ENCODE data around the gene PRSS56. TPM values are rescaled to one million over a fixed set of nuclear protein-coding genes. Genes with fewer than 3 reads are reported as not detected.

Gene PRSS56
- total and polyA plus RNA-seq, 2 of the 8 experiments (the other 6 are each of a cell fraction or from before 2014, with no cell fraction given) = 0.03 TPM; not detected in 1

DNA sequence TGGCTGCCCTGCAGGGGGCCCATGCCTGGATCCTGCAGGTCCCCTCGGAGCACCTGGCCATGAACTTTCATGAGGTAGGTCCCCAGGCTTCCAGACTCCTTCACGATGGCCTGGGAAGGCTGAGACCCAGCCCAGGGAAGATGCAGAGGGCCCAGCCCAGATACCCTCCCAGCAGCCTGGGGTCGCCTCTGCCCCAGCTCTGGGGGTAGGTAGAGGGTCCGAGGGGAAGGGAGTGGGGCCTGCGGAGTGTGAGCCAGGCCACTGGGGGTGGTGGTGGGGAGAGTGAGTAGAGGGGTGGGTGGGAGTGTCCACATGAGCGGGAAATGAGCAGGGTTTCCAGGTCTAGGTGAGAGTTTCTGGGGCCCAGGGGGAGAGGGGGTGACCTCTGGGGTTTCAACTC, 4.6 kb downstream of the PRSS56 start (continued):
- TF ChIP-seq, protein P1, sequence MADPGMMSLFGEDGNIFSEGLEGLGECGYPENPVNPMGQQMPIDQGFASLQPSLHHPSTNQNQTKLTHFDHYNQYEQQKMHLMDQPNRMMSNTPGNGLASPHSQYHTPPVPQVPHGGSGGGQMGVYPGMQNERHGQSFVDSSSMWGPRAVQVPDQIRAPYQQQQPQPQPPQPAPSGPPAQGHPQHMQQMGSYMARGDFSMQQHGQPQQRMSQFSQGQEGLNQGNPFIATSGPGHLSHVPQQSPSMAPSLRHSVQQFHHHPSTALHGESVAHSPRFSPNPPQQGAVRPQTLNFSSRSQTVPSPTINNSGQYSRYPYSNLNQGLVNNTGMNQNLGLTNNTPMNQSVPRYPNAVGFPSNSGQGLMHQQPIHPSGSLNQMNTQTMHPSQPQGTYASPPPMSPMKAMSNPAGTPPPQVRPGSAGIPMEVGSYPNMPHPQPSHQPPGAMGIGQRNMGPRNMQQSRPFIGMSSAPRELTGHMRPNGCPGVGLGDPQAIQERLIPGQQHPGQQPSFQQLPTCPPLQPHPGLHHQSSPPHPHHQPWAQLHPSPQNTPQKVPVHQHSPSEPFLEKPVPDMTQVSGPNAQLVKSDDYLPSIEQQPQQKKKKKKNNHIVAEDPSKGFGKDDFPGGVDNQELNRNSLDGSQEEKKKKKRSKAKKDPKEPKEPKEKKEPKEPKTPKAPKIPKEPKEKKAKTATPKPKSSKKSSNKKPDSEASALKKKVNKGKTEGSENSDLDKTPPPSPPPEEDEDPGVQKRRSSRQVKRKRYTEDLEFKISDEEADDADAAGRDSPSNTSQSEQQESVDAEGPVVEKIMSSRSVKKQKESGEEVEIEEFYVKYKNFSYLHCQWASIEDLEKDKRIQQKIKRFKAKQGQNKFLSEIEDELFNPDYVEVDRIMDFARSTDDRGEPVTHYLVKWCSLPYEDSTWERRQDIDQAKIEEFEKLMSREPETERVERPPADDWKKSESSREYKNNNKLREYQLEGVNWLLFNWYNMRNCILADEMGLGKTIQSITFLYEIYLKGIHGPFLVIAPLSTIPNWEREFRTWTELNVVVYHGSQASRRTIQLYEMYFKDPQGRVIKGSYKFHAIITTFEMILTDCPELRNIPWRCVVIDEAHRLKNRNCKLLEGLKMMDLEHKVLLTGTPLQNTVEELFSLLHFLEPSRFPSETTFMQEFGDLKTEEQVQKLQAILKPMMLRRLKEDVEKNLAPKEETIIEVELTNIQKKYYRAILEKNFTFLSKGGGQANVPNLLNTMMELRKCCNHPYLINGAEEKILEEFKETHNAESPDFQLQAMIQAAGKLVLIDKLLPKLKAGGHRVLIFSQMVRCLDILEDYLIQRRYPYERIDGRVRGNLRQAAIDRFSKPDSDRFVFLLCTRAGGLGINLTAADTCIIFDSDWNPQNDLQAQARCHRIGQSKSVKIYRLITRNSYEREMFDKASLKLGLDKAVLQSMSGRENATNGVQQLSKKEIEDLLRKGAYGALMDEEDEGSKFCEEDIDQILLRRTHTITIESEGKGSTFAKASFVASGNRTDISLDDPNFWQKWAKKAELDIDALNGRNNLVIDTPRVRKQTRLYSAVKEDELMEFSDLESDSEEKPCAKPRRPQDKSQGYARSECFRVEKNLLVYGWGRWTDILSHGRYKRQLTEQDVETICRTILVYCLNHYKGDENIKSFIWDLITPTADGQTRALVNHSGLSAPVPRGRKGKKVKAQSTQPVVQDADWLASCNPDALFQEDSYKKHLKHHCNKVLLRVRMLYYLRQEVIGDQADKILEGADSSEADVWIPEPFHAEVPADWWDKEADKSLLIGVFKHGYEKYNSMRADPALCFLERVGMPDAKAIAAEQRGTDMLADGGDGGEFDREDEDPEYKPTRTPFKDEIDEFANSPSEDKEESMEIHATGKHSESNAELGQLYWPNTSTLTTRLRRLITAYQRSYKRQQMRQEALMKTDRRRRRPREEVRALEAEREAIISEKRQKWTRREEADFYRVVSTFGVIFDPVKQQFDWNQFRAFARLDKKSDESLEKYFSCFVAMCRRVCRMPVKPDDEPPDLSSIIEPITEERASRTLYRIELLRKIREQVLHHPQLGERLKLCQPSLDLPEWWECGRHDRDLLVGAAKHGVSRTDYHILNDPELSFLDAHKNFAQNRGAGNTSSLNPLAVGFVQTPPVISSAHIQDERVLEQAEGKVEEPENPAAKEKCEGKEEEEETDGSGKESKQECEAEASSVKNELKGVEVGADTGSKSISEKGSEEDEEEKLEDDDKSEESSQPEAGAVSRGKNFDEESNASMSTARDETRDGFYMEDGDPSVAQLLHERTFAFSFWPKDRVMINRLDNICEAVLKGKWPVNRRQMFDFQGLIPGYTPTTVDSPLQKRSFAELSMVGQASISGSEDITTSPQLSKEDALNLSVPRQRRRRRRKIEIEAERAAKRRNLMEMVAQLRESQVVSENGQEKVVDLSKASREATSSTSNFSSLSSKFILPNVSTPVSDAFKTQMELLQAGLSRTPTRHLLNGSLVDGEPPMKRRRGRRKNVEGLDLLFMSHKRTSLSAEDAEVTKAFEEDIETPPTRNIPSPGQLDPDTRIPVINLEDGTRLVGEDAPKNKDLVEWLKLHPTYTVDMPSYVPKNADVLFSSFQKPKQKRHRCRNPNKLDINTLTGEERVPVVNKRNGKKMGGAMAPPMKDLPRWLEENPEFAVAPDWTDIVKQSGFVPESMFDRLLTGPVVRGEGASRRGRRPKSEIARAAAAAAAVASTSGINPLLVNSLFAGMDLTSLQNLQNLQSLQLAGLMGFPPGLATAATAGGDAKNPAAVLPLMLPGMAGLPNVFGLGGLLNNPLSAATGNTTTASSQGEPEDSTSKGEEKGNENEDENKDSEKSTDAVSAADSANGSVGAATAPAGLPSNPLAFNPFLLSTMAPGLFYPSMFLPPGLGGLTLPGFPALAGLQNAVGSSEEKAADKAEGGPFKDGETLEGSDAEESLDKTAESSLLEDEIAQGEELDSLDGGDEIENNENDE (IDR thresholded peaks at IDR 0.05; ENCODE audit: insufficient replicate concordance, low read length) = no peak
- TF ChIP-seq PHF8 (conservative IDR thresholded peaks at IDR 0.05; ENCODE audit: low read depth, low read length) (no peak), POLR2A (IDR thresholded peaks at IDR 0.05; ENCODE audit: control extremely low read depth in 1 of 2, low read depth in 2 of 2, low read length in 2 of 2) (no peak)
- TF ChIP-seq, protein P2, sequence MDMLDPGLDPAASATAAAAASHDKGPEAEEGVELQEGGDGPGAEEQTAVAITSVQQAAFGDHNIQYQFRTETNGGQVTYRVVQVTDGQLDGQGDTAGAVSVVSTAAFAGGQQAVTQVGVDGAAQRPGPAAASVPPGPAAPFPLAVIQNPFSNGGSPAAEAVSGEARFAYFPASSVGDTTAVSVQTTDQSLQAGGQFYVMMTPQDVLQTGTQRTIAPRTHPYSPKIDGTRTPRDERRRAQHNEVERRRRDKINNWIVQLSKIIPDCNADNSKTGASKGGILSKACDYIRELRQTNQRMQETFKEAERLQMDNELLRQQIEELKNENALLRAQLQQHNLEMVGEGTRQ (IDR thresholded peaks at IDR 0.05; ENCODE audit: low read length) = no peak

Measured in H1 (cell line).